Midbrain (tissue), 1 donor: ENCODE data around the gene EVA1C.
"Not testable (repeated sequence)": the region's sequence is repeated elsewhere in the genome, so short reads cannot be mapped to it uniquely, and the experiment has no call there.

Experiments used
- DNase-seq: peaks from one replicate; lab custom pipeline; 2025; lab: John Stamatoyannopoulos, UW

The EVA1C gene

DNA sequence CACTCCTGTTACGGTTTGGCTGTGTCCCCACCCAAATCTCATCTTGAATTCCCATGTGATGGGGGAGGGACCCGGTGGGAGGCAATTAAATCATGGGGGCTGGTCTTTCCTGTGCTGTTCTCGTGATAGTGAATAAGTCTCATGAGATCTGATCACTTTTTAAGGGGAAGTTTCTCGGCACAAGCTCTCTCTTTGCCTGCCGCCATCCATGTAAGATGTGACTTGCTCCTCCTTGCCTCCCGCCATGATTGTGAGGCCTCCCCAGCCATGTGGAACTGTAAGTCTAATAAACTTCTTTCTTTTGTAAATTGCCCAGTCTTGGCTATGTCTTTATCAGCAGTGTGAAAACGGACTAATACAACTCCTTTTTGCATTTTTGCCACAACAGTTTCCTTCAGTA, 118.3 kb downstream of the EVA1C start:
- not testable (repeated sequence) for DNase-seq

DNA sequence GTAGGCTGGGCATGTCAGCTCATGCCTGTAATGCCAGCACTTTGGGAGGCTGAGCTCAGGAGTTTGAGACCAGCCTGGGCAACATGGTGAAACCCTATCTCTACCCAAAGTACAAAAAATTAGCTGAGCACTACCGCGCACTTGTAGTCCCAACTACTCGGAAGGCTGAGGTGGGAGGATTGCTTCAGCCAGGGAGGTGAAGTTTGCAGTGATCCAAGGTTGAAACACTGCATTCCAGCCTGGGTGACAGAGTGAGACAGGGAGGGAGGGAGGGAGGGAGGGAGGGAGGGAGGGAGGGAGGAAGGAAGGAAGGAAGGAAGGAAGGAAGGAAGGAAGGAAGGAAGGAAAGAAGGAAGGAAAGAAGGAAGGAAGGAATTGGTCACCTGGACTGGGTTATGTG, 119.1 kb downstream of the EVA1C start:
- not testable (repeated sequence) for DNase-seq

DNA sequence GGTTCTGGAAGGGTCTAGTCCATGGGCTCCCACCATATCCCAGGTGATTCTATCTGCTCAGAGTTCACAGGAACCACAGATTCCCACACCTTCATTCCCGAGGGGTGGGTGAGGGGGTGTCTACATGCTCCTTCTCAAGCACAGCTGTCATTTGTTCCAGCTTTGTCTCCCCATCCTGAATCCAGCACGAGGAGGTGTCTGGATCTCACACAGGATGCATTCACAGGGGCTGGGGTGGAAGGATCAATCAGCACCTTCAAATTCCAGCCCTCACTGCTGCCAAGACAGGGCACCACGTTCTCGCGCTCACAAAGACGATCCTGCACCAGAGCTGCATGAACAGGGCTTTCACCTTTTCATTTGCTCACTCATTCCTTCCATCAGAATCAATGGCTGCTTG, 120.1 kb downstream of the EVA1C start:
- DNase-seq: no peak

DNA sequence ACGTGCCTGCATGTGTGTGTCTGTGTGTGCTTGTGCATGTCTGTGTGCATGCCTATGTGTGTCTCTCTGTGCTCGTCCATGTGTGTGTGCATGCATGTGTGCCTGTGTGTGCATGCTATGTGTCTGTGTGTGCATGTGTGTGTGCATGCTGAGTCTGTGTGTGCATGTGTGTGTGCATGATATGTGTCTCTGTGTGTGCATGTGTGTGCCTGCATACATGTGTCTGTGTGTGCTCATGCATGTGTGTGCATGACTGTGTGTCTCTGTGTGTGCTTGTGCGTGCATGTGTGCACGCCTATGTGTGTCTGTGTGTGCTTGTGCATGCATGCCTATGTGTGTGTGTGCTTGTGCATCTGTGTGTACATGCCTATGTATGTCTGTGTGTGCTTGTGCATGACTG, 120.5 kb downstream of the EVA1C start:
- DNase-seq: no peak

DNA sequence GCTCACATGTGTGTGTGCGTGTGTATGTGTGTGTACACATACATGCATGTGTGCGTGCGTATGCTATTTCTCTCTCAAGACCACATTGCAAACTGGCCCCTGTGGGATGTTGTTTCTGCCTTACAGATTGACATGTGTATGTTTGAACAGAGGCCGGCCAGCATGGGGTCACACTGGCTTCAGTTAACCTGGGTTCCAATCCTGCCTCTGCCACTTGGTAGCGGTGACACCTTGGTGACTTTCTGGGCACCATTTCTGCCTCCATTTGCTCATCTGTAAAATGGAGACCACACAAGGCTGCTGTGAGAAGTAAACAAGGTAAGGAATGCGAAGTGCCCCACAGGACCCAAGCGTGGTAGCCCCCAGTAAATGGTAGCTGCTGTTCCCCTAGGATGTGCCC, 121.1 kb downstream of the EVA1C start:
- no peak for DNase-seq

DNA sequence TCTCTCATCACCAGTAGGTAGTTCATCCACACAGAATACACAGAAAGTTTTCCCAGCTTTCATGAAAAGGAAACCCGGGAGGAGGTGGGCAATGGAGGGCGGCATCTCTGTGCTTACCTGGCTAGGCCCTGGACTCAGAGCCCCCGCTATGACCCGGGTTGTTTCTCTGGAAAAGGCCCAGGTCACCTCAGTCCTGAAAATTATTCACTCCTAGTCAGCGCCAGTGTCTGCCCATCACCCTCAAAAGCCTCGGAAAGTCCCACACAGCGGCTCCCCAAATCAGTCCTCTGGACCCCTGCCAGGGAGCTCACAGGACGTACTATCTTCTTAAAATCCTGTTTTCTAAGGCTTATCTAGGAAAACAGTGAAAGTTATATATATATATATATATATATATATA, 121.6 kb downstream of the EVA1C start:
- DNase-seq: no peak

DNA sequence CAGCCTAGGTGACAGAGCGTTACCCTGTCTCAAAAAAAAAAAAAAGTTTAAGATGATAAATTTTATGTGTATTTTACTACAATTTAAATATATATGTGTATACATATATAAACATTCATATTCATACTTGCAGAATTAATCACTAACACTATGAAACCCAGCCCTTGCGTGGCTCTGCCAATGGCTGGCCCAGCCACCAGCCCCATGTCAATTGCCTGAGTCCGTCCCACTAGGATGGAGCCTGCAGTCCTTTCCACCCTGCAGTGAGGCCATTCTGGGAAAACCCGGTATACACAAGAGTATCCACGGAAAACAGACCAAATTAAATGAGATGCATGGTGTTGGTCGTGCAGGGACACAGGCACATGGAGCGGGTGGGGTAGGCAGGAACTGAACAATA, 123.1 kb downstream of the EVA1C start:
- no peak for DNase-seq

DNA sequence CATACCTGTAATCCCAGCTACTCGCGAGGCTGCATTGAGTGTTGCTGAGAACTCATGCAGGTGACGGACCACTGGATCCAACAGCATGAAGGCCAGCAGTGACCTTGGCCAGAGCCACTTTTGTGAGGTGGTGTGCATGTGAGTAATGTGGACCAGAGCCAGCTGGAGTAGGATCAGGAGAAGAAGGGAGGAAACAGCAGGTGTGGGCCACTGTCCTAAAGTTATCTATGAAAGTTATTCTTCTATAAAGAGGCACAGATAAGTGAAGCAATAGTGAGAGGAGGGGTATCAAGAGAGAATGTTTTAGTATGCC, 125.0 kb downstream of the EVA1C start:
- DNase-seq: no peak

DNA sequence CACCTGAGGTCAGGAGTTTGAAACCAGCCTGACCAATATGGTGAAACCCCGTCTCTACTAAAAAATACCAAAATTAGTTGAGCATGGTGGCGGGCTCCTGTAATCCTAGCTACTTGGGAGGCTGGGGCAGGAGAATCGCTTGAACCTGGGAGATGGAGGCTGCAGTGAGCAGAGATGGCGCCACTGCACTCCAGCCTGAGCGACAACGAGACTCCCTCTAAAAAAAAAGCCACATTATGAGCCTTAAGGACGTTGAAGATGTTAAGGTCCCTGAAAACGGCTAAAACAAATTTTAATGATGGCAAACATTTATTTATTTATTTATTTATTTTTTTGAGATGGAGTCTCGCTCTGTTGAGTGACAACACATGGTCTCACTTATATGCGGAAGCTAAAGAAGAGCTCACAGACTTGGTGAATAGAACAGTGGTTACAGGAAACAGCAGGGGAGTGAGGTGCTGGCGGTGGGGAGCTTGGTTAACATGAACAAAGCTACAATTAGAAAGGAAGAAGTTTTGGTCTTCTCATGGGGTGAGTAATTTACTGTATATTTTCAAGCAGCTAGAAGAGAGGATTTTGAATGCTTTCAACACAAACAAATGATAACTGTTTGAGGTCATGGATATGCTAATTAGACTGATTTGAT, 125.8 kb downstream of the EVA1C start:
- no peak for DNase-seq

DNA sequence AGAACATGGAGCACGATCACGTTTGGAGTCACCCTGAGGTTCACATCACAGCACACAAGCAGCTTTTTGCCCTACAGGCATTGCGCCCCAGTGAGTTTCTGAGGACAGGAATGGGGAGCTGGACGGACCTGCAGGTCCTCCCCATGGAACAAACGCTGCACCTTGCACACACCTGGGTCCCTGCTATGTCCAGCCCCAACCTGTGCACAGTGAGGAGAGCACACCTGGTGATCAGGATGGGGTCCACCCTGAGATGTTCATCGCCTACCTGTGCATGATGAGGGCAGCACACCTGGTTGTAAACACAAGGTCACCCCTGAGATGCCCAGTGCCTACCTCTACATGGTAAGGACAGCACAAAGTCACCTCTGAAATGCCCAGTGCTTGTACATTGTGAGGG, 126.9 kb downstream of the EVA1C start:
- DNase-seq: no peak

DNA sequence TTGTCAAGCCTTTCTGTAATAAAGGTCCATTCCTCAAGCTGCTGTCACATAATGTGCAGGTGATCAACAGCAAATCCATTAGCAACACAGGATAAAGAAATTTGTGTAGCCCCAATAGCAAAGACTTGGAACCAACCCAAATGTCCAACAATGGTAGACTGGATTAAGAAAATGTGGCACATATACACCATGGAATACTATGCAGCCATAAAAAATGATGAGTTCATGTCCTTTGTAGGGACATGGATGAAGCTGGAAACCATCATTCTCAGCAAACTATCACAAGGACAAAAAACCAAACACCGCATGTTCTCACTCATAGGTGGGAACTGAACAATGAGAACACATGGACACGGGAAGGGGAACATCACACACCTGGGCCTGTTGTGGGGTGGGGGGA, 130.6 kb downstream of the EVA1C start:
- not testable (repeated sequence) for DNase-seq

DNA sequence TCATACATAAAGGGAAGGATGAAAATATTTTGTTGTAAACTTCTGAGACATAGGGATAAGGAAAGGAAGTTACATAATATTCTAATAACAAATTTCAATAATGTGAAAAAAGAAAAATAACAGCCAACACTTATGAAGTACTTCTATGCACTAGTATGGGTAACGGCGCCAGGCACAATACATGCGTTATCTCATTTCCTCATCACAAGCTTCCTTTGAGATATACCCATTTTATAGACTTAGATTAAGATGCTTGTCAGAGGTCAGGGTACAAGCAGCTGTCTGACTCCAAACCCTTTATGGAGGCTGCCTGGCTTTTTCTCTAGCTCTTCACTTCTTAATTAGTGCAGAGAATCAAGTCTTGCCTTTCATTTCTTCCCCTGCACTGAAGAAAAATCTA, 131.5 kb downstream of the EVA1C start:
- DNase-seq: no peak

DNA sequence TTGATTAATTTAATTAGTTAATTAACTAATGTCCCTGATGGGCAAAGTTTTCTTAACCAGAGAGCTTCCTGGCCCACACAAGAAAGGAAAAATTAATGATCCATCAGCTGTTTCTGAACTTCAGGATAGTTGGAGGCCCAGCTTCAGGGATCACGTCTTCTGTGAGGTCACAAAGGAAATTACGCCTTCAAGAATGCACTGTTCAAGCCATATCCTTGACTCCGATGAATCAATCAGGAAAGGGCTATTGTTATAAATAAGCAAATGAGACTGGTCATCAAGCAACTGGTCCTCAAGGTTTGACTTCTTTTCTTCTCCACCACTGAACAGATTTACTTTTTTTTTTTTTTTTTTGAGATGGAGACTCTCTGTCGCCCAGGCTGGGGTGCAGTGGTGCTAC, 132.2 kb downstream of the EVA1C start:
- no peak for DNase-seq

DNA sequence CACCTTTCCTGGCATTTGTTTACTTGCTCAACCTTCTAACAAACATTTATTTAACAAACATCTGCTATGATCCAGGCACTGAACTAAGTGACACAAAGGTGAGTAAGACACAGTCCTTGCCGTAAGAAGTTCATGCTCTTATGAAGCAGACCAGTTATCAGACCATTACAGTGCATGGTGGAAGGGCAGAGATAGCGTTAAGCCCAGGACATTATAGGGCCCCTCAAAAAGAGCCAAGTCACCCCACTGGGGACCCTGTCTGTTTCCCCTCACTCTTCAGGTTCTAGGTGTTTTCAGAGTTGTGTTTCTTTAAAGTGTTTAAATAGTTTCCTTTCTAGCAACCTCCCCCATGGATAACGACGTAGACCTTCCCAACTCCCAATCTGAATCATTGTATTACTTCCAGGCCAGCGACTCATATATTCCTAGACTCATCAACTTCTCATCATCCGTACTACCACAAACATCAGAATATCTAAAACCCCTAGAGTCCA, 133.5 kb downstream of the EVA1C start:
- no peak for DNase-seq

DNA sequence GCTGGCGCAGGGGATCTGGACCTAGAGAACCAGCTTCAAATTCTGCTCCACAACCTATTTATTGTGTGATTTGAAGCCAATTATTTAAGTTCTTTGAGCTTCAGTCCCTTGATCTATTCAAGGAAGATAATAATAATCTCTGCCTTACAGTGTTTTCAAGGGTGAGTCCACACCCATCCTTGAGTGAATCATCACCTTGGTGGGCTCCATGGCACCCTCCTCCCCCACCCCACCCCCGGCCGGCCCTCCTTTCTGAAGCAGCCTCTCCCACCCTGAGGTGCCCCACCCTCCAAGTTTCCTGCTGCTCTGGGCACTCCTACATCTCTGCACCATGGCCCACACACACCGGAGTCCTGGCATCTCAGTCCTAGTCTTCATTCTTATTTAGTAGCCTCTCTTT, 134.5 kb downstream of the EVA1C start:
- DNase-seq: no peak

DNA sequence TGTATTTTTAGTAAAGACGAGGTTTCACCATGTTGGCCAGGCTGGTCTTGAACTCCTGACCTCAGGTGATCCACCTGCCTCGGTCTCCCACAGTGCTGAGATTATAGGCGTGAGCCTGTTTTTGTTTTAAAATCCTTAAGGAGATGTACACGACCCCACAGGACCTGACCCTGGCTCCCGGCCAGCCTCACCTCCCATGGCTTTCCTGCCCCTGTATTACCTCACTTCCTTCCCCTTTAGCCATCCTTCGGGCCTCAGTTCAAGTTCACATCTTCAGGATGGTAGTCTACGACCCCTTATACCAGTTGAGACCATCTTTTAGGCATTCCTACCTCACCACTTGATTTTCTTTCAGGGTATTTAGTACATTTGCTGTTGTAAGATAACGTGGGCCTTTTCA, 136.5 kb downstream of the EVA1C start:
- DNase-seq: no peak

DNA sequence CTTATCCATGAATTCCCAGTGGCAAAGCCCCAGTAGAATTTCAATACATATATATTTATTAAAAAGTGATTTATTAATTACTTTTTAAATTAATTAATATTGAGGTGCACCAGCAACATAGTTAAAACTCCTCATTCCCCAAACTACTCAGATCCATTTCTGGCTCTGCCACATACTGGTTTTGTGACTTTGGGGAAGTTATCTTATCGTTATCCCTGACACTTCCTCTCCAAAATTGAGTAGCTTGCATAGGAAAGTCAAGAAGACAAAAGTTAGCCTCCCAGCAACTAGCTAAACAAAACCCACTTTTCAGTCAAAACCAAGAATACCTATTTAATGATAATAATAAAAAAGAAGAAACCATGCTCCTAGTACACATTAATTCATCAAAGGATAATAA, 136.9 kb downstream of the EVA1C start:
- no peak for DNase-seq

DNA sequence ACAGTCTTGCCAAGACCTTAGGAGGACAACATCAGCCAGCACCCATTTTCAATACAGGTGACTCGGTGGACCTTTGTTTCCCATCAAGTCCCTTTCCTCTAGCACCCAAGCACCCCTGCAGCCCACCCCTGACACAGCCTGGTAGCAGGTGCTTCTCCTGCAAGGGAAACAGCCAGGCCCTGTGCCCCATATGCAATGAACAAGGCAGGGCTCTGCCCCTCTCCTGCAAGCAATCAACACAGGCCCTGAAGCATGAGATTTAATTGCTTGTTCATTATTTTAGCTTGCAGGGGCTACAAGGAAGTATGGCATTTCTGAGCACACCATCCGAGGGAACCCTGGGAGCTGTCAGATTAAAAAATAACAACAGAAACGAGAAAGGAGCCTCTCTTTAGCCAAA, 137.4 kb downstream of the EVA1C start:
- no peak for DNase-seq

DNA sequence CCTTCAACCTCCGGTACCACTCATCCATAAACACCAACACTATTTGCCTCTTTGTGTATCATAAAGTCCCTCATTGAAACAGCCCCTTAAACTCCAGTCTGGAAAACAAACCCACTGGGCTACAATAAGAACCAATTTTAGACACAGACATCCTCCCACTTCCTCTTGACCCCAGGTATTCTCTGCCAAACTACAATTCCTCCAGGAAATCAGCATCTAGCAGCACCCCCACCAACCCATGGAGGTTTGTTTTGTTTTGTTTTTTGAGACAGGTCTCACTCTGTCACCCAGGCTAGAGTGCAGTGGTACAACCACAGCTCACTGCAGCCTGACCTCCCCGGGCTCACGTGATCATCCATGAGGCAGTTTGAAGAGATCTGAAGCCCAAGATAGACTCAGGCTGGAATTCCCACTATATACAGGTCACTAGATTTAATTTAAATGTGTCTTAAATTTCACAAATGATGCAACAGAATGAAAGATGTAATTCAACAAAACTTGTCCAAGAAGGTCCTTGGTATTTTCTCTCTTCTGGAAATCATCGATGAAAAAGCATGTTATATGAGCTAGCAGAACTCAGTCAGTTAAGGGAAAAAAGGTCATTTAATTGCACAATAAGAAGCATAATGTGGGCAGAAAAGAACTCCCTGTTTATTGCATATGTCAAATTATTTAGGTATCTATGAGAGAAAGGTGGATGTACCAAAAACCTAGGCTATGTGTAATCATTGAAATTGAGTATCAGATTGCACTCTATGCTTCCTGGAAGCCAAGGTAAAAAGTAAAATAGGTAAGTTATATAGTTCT, 142.5 kb downstream of the EVA1C start:
- DNase-seq: no peak

DNA sequence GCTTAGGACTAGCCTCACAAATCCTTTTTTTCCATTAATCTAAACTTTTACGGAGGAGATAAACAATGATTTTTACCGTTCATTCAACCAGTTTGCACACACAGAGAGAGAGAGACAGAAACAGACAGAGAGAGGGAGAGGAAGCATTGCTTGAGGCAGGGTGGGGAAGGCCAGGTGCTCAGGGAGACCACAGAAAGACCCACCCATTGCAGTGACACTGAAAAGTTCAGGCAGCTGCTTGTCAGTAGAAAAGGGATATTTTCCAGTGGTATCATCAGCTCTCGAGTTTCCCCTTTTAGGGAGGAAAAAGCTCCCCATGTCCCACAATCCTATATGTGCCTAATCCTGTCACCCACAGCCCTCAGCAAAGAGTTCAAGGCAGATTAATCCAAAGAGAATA, 145.6 kb downstream of the EVA1C start:
- DNase-seq: no peak

DNA sequence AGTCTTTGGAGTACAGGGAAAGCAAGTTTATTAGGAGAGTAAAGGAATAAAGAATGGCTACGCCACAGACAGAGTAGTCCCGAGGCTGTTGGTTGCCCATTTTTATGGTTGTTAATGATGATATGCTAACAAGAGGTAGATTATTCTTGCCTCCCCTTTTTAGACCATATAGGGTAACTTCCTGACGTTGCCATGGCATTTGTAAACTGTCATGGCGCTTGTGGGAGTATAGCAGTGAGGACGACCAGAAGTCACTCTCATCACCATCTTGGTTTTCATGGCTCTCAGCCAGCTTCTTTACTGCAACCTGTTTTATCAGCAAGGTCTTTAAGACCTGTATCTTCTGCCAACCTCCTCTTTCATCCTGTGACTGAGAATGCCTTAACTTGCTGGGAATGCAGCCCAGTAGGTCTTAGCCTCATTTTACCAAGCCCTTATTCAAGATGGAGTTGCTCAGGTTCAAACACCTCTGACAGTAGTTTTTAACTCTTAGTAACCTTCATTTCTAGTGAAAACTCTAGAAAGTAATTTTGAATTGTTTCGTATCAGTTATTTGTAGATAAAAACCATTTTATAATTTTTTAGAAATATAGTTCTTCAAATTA, 146.6 kb downstream of the EVA1C start:
- no peak for DNase-seq

DNA sequence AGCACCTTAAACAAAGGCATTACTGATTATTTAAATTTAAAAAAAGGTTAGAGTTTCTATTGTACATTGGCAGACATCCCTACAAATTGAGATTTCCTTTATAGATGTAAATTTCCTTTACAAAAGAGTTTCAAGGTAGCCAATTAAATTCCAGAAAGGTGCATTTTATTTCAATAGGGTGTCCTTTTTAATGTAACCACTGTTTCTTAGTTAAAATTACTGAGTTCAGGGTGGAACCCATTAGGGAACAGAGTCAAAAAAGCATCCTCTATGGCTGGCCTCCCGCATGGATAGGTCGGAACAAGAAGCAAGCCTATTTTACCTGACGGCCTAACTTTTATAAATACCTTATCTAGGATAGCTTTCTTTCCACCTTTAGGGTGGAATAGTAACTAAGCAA, 148.4 kb downstream of the EVA1C start:
- no peak for DNase-seq

DNA sequence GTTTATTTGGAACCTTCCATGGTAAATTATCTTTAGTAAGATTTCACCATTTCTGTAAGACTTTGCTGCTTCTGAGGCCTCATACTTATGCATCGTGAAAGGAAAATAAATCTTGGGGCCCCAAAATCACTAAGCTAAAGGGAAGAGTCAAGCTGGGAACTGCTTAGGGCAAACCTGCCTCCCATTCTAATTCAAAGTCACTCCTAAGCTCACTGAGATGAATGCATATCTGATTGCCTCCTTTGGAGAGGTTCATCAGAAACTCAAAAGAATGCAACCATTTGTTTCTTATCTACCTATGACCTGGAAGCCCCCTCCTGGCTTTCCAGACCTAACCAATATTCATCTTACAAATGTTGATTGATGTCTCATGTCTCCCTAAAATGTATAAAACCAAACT, 149.0 kb downstream of the EVA1C start:
- not testable (repeated sequence) for DNase-seq
